DND-41 (cell line): ENCODE data around the gene SEL1L.

ENCODE experiments used
- EZH2 ChIP-seq: IDR thresholded peaks from 3 replicates; pipeline ENCODE4 v1.6.1; 2012; ENCODE audit warnings: borderline replicate concordance, low read depth, mild to moderate bottlenecking, moderate library complexity, low read length, inconsistent platforms; ENCODE audit not compliant: severe bottlenecking
- TF ChIP-seq, protein P1 (sequence below): IDR thresholded peaks from 2 replicates; pipeline ENCODE4 v1.5.1; 2012; ENCODE audit warnings: borderline replicate concordance, low read length, moderate library complexity, mild to moderate bottlenecking; ENCODE audit not compliant: poor library complexity, severe bottlenecking; ENCODE audit errors: extremely low read depth

- TF ChIP-seq, protein P1, sequence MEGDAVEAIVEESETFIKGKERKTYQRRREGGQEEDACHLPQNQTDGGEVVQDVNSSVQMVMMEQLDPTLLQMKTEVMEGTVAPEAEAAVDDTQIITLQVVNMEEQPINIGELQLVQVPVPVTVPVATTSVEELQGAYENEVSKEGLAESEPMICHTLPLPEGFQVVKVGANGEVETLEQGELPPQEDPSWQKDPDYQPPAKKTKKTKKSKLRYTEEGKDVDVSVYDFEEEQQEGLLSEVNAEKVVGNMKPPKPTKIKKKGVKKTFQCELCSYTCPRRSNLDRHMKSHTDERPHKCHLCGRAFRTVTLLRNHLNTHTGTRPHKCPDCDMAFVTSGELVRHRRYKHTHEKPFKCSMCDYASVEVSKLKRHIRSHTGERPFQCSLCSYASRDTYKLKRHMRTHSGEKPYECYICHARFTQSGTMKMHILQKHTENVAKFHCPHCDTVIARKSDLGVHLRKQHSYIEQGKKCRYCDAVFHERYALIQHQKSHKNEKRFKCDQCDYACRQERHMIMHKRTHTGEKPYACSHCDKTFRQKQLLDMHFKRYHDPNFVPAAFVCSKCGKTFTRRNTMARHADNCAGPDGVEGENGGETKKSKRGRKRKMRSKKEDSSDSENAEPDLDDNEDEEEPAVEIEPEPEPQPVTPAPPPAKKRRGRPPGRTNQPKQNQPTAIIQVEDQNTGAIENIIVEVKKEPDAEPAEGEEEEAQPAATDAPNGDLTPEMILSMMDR, result no peak
- TF ChIP-seq EZH2, result no peak
These were observed 37.8 kb upstream of the SEL1L start for GRCh38 chr14:81571437-81571836.
